DLD1 (cell line): Measurements from ENCODE around the gene TMEM132E.

Experiments
- in situ Hi-C: cut with HindIII; loops from 2 replicates; pipeline ENCODE4 v1.10.0; 2017; ENCODE audit warnings: low sequenced_read_pairs

Gene TMEM132E

DNA sequence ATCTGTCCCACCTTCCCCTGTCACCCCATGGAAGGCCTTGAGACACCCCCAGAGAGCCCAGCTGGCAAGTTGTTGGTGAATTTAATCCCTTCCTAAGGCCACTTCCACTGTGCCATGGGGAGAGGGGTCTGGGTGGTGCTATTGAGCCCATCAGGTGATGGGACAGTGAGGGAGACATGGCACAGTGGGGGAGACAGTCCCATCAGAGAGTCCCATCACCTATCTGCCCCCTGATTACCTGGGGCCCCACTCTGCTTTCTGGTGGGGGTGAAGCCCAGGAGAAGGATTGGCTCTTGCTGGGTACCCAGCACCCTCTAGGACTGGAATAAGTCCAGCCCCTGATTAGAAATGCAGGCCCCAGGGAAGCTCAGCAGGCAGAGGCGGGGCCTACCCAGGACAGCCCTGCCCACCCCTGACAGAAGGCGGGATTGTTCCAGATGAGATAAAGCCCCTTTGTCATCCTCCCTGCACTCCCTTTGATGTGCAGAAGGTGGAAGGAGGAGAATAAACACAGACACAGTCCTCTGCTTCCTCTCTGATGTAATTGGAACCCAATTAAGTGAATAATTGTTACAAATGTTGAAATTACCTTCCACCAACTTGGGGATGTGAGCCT lies 18.9 kb downstream of the TMEM132E start:
- in situ Hi-C loops = no loop called here

DNA sequence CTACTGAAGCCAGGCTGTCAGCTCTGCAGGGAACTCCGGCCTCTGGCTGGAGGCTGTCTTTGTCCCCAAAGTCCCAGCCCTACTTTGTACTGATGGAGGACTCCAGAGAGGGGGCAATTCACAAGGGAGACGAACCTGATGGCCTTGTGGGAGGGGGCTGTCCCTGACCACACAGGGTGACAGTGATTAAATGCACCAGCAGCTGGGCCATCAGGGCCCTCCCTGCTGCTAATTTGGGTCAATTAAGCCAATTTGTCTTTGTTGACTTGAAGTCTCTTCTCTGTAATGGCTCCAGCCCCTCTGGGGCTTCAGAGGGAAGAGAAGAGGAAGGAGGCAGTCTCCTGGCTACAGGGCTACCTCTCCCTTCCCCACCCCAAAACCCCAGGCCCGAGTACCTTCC lies 22.0 kb downstream of the TMEM132E start:
- in situ Hi-C loops = no loop called here

DNA sequence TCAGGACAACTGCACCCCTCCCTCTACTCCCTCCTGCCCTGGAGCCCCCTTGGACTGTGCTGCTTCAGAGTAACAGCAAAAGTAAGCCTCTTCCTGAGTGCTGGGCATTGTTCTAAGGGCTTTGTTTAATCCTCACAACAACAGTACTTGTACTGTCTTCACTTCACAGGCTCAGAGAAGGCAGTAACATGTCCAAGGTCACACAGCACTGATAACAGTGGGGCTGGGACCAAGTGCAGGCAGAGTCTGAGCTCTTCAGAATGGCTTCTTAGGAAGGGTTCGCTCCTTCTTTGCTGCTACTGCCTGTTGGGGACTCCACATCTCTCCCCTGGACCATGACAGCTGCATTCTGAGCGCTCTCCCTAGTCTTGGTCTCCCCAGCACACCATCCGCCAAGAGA lies 24.6 kb downstream of the TMEM132E start:
- in situ Hi-C loops = no loop called here

DNA sequence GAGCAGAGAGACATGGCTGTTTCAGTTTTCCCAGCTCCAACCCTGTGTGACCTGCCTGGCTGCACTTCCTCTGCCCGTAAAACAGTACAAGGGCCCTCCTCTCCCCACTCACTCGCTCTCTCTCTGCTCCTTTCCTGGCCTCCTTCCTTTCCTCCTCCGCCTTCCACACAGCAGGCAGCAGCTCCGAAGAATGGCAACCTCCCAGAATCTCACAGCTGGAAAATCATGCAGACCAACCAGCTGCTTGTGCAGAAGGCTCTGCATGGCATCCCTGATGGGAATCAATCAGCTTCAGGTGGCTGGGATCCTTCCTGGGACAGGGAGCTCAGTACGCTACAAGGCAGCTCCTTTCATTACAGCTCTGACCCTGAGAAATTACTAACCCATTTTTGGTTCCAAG lies 27.4 kb downstream of the TMEM132E start:
- in situ Hi-C loops = no loop called here

DNA sequence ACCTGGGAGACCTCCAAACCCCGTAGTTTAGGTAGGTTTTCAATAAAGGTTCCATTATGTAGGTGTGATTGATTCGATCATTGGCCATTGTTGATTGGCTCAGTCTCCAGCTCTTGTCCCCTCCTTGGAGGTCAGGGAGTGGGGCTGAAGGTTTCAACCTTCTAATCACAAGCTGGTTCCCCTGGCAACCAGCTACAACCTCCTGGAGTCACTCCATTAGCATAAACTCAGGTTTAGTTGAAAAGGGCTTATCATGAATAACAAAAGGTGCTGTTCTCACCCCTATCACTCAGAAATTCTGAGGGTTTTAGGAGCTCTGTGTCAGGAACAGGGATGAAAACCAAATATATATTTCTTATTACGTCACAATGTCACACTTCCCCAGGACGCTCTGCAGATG lies 28.5 kb downstream of the TMEM132E start:
- in situ Hi-C loops = no loop called here

DNA sequence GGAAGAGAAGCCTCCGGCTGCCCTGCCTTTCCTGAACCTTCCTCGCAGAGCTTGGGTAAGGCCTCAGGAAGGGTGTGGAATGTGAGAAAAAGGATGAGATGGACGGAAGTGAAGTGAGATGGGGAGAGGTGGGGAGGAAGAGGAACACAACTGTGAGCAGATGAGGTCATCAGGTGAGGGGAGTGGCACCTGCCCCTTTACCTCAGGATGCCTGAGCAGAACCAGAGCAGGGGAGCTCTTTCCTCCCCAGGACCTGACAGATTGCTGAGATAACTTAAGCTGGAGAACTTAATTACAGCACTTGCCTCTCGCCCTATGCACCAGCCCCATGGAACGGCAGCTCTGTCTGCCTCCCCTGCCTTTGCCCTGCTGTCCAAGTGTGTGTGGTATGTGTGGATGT lies 29.8 kb downstream of the TMEM132E start:
- in situ Hi-C loops = no loop called here

DNA sequence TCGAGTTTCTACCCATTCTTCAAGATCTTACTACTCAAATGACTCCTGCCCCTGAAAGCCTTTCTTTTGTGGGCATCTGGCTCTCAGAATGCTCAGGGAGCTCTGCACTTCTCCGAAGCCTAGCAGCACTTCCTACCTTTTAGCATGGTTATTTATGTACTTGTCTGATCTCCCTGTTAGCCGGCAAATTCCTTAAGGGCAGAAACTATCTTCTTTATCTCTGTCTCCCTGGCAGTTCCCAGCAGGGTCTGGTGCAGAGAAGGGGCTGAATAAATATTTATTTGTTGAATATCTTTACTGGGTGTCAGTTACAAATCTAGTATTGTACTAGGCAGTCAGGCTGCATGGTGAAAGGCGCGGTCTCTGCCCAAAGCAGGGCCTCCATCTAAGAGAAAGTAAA lies 30.7 kb downstream of the TMEM132E start:
- in situ Hi-C loops = no loop called here

DNA sequence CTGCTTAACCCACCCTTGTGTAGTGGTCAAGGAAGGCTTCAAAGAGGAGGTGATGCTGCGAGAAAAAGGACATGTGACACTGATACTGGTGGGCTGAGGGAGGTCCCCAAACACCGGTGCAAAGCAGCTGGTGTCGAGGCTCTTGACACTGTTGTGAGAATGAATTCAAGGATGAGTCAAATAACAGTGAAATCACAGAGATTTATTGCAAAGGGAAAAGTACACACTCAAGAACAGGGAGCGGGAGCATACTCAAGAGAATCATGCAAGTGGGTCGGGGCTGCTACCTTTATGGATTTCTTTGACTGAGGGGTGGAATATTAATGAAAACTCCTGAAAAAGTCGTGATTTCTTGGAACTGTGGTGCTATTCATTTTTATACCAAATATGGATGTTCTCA lies 31.1 kb downstream of the TMEM132E start:
- in situ Hi-C loops = no loop called here

DNA sequence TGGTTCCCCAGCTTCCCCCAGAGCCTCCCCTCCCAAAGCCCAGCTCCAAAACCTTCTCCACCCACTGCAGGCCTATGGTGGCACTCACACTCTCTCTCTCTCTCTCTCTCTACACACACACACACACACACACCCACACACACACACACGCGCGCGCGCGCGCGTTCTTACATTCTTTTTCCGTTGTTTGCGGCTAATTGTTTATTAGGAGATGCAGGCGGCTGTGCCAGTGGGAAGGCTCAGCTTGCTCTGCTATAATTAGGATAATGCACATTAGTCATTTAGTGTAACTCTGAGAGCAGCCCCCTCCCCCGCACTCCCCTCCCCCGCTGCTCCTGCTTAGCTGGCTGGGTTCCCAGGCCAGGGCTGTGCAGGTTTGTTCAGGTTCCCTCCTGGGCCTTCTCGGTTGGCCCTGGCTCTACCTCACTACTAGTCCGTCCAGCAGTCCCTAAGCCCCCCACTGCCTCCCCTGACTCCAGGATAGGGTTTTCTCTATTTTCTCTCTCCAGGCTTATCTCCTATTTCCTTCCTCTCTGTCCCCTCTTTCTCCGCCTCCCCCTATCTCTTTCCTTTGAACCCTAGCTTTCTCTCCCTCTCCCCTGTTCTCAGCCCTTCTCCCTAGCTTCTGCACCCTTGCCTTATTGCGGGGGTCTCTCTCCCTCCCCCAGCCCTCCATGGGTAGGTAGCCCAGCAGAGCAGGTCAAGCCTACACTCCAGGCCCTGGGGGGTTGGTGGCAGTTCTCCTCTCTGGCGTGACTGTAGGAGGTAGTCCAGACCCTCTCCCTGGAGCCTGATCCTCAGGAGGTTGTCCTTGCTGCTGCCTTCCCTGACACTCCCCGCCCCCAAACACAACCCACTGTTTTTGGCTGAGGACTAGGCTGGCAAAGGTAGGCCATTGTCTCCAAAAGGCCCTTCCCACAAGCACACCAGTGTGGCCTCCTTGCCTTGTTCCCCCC lies 34.0 kb downstream of the TMEM132E start:
- in situ Hi-C loops = no loop called here

DNA sequence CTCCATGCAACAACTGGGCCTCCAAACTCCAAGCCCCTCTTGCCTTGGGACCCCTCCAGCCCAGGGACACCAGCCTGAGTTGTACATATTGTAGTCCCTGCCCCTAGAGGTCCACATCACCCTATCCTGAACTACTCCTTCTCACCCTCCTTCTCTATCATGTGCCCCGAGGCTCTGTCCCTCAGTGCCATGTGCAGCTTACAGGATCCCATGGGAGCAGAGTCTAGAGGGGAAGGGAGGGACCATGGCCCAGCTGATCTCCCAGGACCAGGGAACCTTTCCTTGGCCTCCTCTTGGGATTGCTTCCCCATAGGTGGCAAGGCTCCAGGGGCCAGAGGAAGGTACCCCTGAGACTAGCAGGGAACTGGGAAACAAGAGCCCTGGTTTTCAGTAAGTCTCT lies 35.3 kb downstream of the TMEM132E start:
- in situ Hi-C loops = no loop called here

DNA sequence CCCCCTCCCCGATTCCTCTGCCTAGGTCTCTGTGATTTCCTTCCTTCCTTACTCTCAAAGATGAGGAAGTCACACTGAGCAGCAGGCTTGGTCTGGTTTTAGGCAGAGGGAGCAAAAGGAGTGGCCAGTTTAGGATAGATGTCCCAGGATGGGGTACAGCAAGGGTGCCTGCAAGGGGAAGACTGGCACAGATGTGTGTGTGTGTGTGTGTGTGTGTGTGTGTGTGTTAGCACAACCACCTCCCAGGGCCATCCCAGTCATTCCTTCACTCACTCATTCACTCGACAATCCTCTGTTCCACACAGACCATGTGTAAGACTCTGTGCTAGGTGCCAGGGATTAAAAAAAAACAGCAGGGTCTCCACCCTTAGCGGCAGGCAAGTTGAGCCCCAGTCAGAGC lies 35.9 kb downstream of the TMEM132E start:
- in situ Hi-C loops = no loop called here

DNA sequence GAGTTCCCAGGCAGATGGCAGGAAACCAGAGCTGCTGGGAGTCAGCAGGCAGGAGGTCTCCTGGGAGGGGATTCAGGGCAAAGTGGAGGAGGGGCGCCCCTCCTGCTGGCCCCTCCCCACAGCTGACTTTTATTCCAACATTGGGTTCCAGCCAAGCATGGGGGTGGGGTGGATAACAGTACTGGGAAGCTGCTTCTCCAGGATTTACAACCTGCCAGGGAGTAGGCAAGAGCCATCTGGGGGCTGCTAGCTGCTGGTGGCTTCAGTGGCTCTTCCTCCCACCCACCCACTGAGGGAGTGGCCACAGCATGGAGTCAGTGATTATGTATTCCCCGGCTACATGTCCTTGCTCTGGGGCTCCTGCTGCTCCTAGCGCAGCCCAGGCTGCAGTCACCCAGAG lies 36.8 kb downstream of the TMEM132E start:
- in situ Hi-C loops = no loop called here

DNA sequence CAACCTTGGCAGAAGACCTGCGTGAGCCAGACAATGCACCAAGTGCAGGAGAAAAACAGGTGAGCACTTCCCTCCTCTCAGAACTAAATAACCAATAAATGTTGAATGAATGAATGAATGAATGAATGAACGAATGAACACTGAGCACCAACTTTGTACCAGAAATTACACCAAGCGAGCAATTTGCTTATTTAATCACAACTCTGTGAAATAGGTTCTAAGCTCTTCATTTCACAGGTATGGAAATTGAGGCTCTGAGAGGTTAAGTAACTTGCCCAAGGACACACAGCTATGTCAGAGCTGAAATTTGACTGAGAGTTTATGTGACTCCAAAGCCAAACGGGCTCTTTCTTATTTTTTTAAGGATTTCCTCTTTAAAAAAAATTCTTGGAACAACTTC lies 38.0 kb downstream of the TMEM132E start:
- in situ Hi-C loops = no loop called here

DNA sequence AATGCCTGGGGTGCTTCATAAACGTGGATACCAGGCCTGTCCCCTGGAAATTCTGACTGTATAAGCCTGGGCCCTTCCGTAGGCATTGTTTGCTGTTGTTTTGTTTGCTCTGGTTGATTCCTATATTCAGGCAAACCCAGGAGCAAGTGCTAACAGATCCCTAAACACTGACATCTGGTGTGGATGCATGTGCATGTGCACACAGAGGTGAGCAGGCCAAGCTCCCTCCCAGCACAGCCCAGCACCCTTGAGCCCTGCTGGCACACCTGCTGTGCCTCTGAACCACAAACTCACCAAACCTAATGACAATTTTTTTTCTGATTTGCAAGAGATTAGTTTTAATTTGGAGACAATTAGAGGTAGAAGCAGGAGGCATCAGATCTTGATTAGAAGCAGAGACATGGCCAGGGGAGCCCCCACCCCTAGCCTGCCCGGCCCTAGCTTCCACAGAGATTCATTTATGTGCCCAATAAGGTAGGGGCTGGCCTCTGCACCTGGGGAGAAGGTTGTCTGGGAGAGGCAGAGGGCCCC lies 40.4 kb downstream of the TMEM132E start:
- in situ Hi-C loops = no loop called here

DNA sequence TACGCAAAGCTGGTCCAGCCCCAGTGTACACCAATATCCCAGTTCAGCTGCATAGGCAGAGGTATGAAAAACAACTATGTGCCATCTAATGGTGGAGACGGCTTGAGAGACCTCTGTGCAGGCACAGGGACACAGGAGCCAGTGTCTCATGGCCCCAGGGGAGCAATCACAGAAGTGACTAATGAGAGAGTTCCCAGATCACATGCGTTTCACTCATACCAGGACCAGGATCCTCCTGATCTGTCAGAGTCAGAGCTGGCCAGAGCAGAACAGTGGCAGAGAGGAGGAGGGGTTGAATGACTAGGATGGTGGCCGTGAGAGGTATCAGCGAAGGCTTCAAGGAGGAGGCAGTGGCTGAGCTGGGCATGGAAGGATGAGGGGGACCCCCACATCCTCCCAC lies 41.1 kb downstream of the TMEM132E start:
- in situ Hi-C loops = no loop called here

DNA sequence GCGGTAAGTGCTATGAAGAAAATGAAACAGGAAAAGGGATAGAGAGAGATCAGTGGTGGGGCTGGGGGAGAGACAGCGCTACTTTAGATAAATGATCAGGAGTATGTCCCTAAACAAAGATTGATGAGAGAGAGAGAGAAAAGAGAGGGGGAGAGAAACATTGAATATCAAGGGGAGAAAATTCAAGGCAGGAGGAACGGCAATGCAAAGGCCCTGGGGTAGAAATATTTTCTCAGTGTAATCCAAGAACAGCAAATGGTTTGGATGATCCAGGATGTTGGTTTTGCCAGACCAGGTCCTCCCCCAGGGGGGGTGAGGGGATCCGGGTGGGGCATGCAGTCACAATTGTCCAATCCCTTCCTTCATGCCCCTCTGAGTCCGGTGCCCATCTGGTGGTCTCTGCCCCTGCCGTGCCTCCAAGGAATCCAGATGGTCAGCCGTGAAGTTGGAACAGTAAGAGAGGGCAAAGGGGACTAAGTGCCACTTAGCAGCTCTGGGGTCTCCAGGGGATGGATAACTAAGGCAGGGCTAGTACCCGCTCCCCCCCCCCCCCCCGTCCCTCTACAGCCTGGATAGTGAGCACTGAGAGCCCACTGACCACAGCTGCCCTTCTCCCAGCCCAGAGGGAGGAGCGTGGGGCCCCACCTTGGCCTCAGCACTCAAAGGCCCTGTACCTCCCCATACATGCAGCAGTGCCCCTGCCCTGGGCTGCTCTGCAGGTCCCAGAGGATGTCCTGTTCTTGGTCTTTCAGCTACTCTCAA lies 43.7 kb downstream of the TMEM132E start:
- in situ Hi-C loops = no loop called here

DNA sequence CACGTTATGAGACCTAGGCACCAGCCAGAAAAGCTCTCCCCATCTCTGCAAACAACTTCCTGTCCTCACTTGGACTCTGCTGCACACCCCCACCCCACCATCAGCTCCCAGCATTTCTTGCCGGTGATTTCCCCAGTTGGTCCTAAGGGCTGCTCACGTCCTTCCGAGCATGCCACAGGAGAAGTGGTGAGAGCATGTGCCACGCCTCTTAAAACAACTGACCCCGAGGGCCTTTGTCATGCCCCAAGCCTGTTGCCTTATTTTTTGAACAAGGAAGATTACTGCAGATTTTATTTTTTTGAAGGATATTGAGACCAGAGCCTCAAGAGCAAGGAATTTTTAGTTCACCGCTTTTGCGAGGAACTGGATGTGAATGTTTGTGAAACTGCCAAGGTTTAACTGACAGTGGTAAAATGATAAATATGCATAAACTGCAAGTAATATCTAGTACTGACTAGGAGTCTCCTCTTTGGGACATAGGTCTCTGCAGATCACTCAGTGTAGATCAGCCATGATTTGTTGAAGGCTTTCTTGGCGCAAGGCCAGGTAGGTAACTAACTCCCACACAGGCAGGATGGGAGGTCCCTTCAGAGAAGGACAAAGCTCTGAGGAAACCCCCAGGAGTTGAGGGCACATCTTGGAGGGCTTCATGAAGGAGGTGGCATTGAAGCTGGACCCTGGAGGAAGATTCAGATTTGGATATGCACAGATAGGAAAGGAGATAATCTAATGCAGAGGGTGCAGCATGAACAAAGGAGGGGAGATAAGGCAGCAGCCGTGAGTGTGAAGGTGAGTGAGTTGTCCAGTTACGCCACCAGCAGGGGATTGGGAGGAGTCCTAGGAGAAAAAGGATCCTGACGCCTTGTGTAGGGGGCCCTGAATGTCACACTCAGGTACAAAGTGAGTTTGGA lies 44.7 kb downstream of the TMEM132E start:
- in situ Hi-C loops = no loop called here

DNA sequence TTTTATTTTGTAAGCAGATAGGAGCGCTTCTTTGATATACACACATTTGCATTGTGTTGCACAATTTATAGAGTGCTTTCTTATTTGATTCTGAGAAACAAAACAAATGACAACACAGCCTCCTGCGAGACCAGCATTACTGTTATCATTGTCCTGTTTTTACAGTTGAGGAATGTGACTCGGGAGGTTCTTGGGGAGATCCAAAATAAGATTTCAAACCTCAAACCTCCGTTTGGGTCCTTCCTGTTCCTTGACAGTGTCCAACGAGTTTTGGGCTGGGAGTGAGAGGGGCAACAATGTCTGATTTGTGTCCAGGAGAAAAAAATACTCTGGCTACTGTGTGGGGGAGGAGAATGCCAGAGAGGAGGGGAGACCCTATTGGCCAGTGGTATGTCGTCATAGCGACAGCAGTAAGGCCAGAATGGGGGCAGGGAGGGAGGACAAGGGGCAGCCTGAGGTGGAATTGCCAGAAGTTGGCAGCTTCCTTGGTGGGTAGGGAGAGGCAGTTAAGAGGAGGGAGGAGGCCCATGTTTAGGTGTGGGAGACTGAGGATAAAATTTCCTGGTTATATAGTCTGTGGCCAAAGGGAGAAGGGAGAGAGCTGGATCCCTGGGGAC lies 45.5 kb downstream of the TMEM132E start:
- in situ Hi-C loops = no loop called here

DNA sequence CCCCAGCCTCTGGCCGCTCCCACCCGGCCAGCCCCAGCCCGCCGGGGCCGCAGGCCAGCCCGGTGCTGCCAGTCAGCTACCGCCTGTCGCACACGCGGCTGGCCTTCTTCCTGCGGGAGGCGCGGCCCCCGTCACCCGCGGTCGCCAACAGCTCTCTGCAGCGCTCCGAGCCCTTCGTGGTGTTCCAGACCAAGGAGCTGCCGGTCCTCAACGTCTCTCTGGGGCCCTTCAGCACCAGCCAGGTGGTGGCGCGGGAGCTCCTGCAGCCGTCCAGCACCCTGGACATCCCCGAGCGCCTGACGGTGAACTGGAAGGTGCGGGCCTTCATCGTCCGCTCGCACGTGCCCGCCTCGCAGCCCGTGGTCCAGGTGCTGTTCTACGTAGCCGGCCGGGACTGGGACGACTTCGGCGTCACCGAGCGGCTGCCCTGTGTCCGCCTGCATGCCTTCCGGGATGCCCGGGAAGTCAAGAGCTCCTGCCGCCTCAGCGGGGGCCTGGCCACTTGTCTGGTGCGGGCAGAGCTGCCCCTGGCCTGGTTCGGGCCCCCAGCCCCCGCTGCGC lies 46.8 kb downstream of the TMEM132E start:
- in situ Hi-C loops = no loop called here

DNA sequence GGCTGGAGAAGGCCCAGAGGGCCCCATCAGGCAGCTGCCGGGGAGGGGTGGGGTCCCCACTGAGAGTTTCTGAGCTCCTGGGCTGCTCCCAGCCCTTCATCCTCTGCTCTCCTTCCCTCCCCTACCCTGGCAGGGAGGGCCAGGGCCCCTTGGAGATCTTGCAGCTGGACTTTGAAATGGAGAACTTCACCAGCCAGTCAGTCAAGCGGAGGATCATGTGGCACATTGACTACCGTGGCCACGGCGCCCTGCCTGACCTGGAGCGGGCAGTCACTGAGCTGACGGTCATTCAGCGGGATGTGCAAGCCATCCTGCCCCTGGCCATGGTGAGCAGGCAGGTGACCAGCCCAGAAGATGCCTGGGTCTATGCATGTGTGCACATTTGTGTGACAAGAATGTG lies 49.5 kb downstream of the TMEM132E start:
- in situ Hi-C loops = no loop called here
